GM23338 (cell line): ENCODE data around the gene STARD8.

Experiments
- CREB1 ChIP-seq: fragments of 250-450 bp; sonication (Bioruptor Pico); IDR thresholded peaks from 2 replicates; pipeline ENCODE4 v1.5.0; 2020; ENCODE audit warnings: low read depth, mild to moderate bottlenecking, moderate library complexity
- EZH2 ChIP-seq: fragments of 200-600 bp; sonication (generic); IDR thresholded peaks from one replicate; pipeline ENCODE4 v1.8.0; 2017; ENCODE audit warnings: antibody characterized with exemption, mild to moderate bottlenecking, low read depth; ENCODE audit not compliant: unreplicated experiment
- POLR2AphosphoS5 ChIP-seq: IDR thresholded peaks from 2 replicates; pipeline ENCODE4 v1.6.1; 2016; ENCODE audit warnings: antibody characterized with exemption, low read depth
- REST ChIP-seq: IDR thresholded peaks from one replicate; pipeline ENCODE4 v1.6.1; 2018; ENCODE audit warnings: antibody characterized with exemption; ENCODE audit not compliant: unreplicated experiment
- TF ChIP-seq, protein P1 (sequence below), 2 experiments: fragments of 200-600 bp in 1 of 2; sonication (generic) in 1 of 2; conservative IDR thresholded peaks; 2 replicates each; pipeline versions ENCODE4 v1.5.1 to v1.6.1; 2016 to 2017; ENCODE audit warnings: antibody characterized with exemption in 2 of 2, low read depth in 2 of 2, mild to moderate bottlenecking in 2 of 2, moderate library complexity in 1 of 2
- TF ChIP-seq, protein P2 (sequence below): IDR thresholded peaks from 2 replicates; pipeline ENCODE4 v1.6.1; 2016; ENCODE audit warnings: antibody characterized with exemption

DNA sequence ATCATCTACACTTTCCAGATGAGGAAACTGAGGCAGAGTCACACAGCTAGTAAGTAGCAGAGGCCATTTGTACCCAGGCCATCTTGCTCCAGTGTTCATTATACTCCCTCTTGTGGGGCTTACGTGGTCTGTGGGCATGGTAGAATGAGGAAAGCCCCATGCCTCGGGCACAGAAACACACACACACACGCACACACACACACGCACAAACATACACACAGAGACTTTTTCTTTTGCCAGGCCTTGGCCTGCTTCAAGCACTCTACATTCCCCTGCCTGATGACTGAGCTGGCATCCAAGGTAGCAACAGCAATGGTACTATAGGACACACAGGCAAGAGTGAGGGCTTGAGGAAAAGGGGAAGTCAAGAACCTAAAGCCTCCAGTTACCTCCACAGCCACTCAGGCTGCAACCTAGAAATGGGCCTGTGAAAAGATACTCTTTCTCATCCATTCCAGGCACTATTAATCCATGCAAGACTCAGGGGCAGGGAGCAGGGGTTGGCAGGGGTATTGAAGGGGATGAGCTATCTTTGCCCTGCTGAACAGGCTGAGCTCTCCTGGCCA is 43.6 kb downstream of the STARD8 start:
- TF ChIP-seq, protein P1, sequence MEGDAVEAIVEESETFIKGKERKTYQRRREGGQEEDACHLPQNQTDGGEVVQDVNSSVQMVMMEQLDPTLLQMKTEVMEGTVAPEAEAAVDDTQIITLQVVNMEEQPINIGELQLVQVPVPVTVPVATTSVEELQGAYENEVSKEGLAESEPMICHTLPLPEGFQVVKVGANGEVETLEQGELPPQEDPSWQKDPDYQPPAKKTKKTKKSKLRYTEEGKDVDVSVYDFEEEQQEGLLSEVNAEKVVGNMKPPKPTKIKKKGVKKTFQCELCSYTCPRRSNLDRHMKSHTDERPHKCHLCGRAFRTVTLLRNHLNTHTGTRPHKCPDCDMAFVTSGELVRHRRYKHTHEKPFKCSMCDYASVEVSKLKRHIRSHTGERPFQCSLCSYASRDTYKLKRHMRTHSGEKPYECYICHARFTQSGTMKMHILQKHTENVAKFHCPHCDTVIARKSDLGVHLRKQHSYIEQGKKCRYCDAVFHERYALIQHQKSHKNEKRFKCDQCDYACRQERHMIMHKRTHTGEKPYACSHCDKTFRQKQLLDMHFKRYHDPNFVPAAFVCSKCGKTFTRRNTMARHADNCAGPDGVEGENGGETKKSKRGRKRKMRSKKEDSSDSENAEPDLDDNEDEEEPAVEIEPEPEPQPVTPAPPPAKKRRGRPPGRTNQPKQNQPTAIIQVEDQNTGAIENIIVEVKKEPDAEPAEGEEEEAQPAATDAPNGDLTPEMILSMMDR (conservative IDR thresholded peaks at IDR 0.05; ENCODE audit: low read depth in 2 of 2), result no peak
- TF ChIP-seq POLR2AphosphoS5 (no peak), CREB1 (CRISPR knock-in tag) (no peak), REST (no peak), EZH2 (no peak)
- TF ChIP-seq, protein P2, sequence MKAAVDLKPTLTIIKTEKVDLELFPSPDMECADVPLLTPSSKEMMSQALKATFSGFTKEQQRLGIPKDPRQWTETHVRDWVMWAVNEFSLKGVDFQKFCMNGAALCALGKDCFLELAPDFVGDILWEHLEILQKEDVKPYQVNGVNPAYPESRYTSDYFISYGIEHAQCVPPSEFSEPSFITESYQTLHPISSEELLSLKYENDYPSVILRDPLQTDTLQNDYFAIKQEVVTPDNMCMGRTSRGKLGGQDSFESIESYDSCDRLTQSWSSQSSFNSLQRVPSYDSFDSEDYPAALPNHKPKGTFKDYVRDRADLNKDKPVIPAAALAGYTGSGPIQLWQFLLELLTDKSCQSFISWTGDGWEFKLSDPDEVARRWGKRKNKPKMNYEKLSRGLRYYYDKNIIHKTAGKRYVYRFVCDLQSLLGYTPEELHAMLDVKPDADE, result no peak
